ENCODE results near the gene PDE6C. TPM values are rescaled to one million over a fixed set of nuclear protein-coding genes. Genes with fewer than 3 reads are reported as not detected.
"Not testable (repeated sequence)": the region's sequence is repeated elsewhere in the genome, so short reads cannot be mapped to it uniquely, and the experiment has no call there.

Gene PDE6C
- total RNA-seq, 1 donor from 2014 or later = not detected

- ATAC-seq (no peak), DNase-seq (ENCODE audit: missing footprints) (no peak)
- intact Hi-C loops (cut with DNase I) = loop anchor here (5.0 kb wide), 1 partner anchor 127 kb away; no protein-coding TSS in a partner anchor
These were observed 66.7 kb downstream of the PDE6C start for GRCh38 chr10:93678805-93679587.

GRCh38 chr10:93680412-93681047, 68.2 kb downstream of the PDE6C start:
- no peak for ATAC-seq
- no peak for DNase-seq (ENCODE audit: missing footprints)
- intact Hi-C loops (cut with DNase I) = loop anchor here (10.0 kb wide), 1 partner anchor 306 kb away; no protein-coding TSS in a partner anchor

DNA sequence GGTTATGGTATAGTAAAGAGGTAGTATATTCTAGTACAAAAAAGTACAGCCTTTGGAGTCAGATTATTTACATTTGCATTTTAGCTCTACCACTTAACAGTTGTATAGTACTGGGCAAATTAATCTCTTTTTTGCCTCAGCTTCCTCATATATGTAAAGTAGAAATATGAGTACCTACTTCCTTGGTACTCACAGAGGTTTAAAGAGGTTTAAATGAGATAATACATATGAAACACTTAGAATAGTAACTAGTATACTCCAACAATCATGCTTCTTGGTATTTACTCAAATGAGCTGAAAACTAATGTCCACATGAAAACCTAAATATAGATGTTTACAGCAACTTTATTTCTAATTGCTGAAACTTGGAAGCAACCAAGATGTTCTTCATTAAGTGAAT, 75.4 kb downstream of the PDE6C start:
- ATAC-seq = no peak

DNA sequence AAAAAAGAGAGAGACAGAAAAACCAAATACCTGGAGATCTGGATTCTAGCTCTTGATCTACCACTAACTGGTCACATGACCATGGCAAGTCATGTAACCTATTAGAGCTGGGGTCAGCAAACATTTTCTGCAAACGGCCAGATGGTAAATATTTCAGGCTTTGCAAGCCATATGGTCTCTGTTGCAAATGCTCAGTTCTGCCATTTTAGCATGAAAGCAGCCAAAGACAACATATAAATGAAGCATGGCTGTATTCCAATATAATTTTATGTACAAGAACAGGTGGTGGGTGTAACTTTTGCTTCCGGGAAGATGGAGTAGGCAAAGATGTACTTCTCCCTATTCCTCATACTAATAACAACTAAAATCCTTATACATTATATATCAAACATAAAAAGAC, 83.4 kb downstream of the PDE6C start:
- ATAC-seq (no peak), DNase-seq (ENCODE audit: missing footprints) (no peak)
- intact Hi-C loops (cut with DNase I) = no loop called here

More for the DNA sequence above, 75.4 kb downstream of the PDE6C start:
- intact Hi-C loops (cut with DNase I) = loop anchor here (10.0 kb wide), 1 partner anchor 313 kb away; no protein-coding TSS in a partner anchor
- no peak for DNase-seq (ENCODE audit: missing footprints)

GRCh38 chr10:93696582-93696981, 84.2 kb downstream of the PDE6C start:
- DNase-seq (ENCODE audit: missing footprints); ATAC-seq; intact Hi-C loops (cut with DNase I): not testable (repeated sequence)

DNA sequence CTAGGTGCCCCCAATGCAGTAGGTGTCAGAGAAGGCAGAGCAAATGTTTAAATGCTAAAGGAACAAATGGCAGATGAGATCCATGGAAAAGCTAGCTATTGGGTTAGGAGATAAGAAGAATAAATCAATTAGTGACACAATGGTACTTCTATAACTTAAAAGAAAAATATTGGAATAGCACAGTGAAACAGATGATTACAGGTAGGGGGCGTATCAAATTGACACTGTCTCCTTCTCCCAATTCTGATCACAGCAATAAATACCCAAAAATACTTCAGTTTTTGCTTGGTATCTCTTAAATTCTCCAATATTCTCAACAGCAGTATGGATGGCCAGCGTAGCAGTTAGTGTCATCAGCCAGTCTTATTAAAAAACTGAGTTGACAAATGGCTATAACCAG, 84.9 kb downstream of the PDE6C start:
- no peak for ATAC-seq
- intact Hi-C loops (cut with DNase I) = no loop called here
- no peak for DNase-seq (ENCODE audit: missing footprints)

- no peak for DNase-seq (ENCODE audit: missing footprints)
- intact Hi-C loops (cut with DNase I) = loop anchor here (2.0 kb wide), 1 partner anchor 113 kb away; no protein-coding TSS in a partner anchor
- ATAC-seq = no peak
These were observed 89.5 kb downstream of the PDE6C start for GRCh38 chr10:93701866-93702209.

GRCh38 chr10:93702210-93703001, 90.1 kb downstream of the PDE6C start, which contains the start of gene FRA10AC1:
FRA10AC1 (minus strand) TSS chr10:93702592; CDS start chr10:93700106, 2,486 bp downstream.
- DNase-seq (ENCODE audit: missing footprints) = peak; percentile 96
- ATAC-seq = peak; percentile 98
- intact Hi-C loops (cut with DNase I) = loop anchor here (2.0 kb wide), 1 partner anchor 112 kb away; no protein-coding TSS in a partner anchor

DNA sequence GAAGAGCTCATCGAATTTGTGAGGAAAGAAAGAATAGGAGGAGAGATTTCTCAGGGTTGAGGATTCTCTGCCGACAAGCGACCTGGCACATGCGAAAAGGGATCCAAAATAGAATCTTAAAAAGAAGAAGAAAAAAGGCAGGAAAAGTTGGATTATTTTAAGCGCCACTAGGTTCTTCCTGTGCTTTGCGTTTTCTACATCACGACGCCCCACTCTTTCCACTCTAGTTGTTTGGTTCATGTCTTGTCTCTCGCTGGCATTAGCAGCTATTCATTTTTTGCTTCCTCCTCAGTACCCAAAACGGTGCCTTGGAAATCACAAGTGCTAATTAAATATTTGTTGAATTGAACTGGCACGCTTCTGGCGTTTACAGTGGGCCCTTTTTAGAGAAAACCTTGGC, 90.7 kb downstream of the PDE6C start:
- intact Hi-C loops (cut with DNase I) = loop anchor here (2.0 kb wide), 1 partner anchor 112 kb away; no protein-coding TSS in a partner anchor

DNA sequence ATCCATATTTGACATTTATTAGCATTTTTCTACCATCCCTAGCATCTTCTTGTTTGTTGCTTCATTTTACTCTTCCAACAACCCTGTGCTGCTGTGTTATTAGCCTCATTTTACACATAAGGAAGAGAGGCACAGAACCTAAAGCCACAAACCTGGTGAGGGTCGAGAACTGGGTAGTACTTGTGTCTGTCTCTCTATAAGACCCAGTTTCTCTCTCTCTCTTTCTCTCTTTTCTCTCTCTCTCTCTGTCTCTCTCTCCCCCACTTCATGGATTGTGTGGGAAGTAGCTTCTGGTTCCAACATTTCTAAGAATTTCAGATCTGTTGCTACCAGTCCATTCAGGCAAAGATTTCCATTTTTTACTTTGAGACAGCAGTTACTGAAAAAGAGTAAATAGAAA, 91.5 kb downstream of the PDE6C start:
- intact Hi-C loops (cut with DNase I) = loop anchor here (2.0 kb wide), 1 partner anchor 111 kb away; no protein-coding TSS in a partner anchor
- no peak for ATAC-seq
- DNase-seq (ENCODE audit: missing footprints) = no peak

More for the DNA sequence above, 90.7 kb downstream of the PDE6C start:
- DNase-seq (ENCODE audit: missing footprints) = no peak
- no peak for ATAC-seq

DNA sequence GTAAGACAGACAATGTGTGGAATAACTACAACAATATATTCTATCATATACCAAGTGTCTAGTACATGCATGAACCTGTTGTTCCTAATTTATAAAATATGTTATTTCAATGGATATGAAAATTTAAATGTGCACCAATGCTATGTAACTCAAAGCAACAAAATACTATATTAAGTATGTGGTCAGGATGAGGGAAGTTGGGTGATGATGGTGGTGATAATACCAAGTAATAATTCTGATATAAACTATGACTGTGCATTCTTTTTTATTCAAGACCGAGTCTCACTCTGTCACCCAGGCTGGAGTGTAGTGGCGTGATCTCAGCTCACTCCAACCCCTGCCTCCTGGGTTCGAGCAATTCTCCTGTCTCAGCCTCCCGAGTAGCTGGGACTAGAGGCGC, 92.1 kb downstream of the PDE6C start:
- intact Hi-C loops (cut with DNase I) = no loop called here
- no peak for ATAC-seq
- DNase-seq (ENCODE audit: missing footprints) = no peak

DNA sequence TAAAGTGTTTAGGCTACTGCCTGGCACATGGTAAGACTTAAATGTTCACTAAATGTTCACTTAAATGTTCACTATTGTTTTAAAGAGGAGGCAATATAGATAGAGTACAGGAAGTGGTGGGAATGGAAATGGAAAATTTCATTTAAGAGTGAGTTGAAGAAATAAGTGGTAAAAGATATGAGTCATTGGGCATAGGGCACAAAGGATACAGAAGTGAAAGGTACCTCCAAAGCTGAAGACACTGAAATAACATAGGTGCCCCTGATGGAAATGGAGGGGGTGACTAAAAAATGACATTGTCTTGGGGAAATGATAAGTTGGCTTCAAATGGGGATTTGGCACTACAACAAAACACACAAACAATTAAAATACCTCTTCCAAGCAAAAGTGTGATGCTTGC, 95.3 kb downstream of the PDE6C start:
- DNase-seq (ENCODE audit: missing footprints) (no peak), ATAC-seq (no peak)
- intact Hi-C loops (cut with DNase I) = no loop called here

DNA sequence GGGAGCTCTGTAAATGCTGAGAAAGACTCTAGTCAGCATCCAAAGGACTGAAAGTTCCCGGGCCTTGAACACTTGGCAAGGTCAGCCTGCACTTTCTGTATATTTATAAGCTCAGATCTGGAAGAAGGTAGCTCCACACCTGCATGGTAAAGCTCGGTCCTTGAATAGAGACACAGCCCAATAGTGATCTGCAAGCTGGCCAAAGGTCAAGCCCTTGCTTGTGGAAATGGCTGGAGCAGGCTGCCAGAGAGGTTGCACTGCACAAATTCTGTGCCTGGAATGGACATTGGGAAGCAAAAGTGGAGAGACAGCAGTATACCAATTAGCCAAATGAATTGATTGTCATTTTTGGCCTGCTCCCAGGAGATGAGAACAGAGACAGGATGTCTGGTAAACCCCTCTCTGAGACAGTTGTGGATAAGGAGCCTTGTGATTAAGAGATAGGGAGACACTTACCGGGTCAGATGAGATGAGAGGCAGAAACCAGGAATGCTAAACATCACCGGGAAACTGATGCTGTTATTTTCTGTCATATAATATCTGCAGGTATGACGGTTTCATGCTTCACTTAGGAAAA, 98.1 kb downstream of the PDE6C start:
- intact Hi-C loops (cut with DNase I) = no loop called here
- ATAC-seq = no peak
- DNase-seq (ENCODE audit: missing footprints) = no peak

DNA sequence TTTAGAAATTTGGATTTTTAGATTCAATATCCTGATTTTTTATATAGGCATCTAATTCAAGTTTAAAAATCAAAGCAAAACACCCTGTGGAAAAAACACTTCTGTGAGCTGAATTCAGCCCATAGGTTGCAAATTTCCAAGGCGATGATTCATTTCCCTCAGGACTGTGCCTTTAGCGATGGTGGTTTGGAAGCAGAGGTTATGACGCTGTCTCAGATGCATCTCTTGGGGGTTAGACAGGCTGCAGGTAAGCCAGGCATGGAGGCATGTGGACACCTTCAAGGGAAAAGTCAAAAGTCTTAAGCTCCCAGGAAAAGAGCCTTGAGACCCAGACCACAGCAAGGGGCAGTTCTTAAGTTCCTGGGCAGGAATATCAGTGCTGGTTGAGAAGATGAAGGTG, 99.6 kb downstream of the PDE6C start:
- intact Hi-C loops (cut with DNase I) = no loop called here
- ATAC-seq = no peak
- no peak for DNase-seq (ENCODE audit: missing footprints)

DNA sequence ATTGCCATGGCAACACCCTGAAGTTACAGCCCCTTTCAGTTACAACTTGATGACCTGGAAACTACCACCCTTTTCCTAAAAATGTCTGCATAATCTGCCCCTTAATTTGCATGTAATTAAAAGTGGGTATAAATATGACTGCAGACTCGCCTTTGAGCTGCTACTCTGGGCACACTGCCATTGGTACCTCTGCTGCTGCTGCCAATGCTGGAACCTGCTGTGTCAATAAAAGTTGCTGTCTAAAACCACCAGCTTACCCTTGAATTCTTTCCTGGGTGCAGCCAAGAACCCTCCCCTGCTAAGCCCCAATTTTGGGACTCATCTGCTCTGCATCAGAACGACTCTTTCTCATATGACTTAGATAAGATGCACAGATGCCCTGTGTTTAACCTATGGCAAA, 100.3 kb downstream of the PDE6C start:
- no peak for ATAC-seq
- intact Hi-C loops (cut with DNase I) = no loop called here
- no peak for DNase-seq (ENCODE audit: missing footprints)

- DNase-seq (ENCODE audit: missing footprints) (no peak), ATAC-seq (no peak)
- intact Hi-C loops (cut with DNase I) = no loop called here
These were observed 103.0 kb downstream of the PDE6C start for GRCh38 chr10:93715345-93715744.

Measured in Right ventricle myocardium inferior (tissue), 1 donor.